K562 (cell line): ENCODE results near the gene PBRM1. TPM values are rescaled to one million over a fixed set of nuclear protein-coding genes. Genes with fewer than 3 reads are reported as not detected.

Experiments used
- CHD7 ChIP-seq: fragments of 200-600 bp; sonication (generic); IDR thresholded peaks from one replicate; pipeline ENCODE4 v1.6.1; 2012; ENCODE audit warnings: mild to moderate bottlenecking, low read depth, low read length, inconsistent platforms
- FOSL1 ChIP-seq: fragments of 200-800 bp; sonication (Bioruptor generic); conservative IDR thresholded peaks from 2 replicates; pipeline ENCODE4 v1.6.1; 2016; ENCODE audit warnings: missing genetic modification characterization, missing compliant biosample characterization
- MAZ ChIP-seq, 2 experiments: fragments of 450-650 bp in 1 of 2; sonication (generic) in 1 of 2; formaldehyde crosslinking; IDR thresholded peaks in 1 of 2; conservative IDR thresholded peaks in 1 of 2; 2 replicates each; pipeline versions ENCODE4 v1.4.0 to v1.5.0; 2020; ENCODE audit warnings: mild to moderate bottlenecking in 1 of 2, missing genetic modification reagents in 1 of 2
- SMAD1 ChIP-seq: fragments of 150-350 bp; IDR thresholded peaks from 2 replicates; pipeline ENCODE4 v1.6.1; 2014; ENCODE audit warnings: low read length, low read depth; ENCODE audit not compliant: partially characterized antibody
- U2AF2 ChIP-seq: fragments of 200-400 bp; formaldehyde crosslinking; optimal IDR thresholded peaks from 2 replicates; pipeline ENCODE3; 2017; ENCODE audit warnings: low read depth, mild to moderate bottlenecking, low read length
- XRCC4 ChIP-seq: IDR thresholded peaks from one replicate; pipeline ENCODE4 v1.6.1; 2011; ENCODE audit not compliant: insufficient read depth, insufficient read length; ENCODE audit errors: extremely low read depth
- ZNF511 ChIP-seq: sonication (generic); formaldehyde crosslinking; IDR thresholded peaks from 2 replicates; pipeline ENCODE4 v1.8.0; 2022; ENCODE audit warnings: mild to moderate bottlenecking, missing genetic modification reagents
- polyA plus RNA-seq, 8 experiments: library from polyadenylated mRNA; depleted of rRNA in 4 of 8; stranded (reverse) in 5 of 8; unstranded in 3 of 8; fragments of >200 nt; fragmentation: Nextera tagmentation in 2 of 8; fragmentation: Illumina TruSeq in 1 of 8; extraction: Ambion mirVana in 2 of 8; extraction: Trizol in 1 of 8; gene quantifications; 2 replicates each; pipeline versions ENCODE4 v1.2.1 to v1.2.3, GENCODE V29; 2011 to 2014; ENCODE audit warnings: inconsistent platforms in 1 of 8, missing spikeins in 1 of 8
- total RNA-seq, 7 experiments: library from RNA; depleted of rRNA in 6 of 7; stranded (reverse); fragments of >200 nt in 6 of 7; fragmentation: Illumina TruSeq in 2 of 7; extraction: Trizol in 2 of 7; gene quantifications; 2 replicates each; pipeline versions ENCODE4 v1.2.1 to v1.2.3, GENCODE V29; 2011 to 2021; ENCODE audit warnings: low replicate concordance in 1 of 7
- TF ChIP-seq, protein P1 (sequence below): sonication (generic); formaldehyde crosslinking; IDR thresholded peaks from 2 replicates; pipeline ENCODE4 v1.8.1; 2023; ENCODE audit warnings: mild to moderate bottlenecking, missing genetic modification reagents, moderate library complexity

The PBRM1 gene
- total and polyA plus RNA-seq, 9 of the 15 experiments (the other 6 are each of a cell fraction or from before 2014, with no cell fraction given): 3.9 to 31.8 (median 19.0) TPM

DNA sequence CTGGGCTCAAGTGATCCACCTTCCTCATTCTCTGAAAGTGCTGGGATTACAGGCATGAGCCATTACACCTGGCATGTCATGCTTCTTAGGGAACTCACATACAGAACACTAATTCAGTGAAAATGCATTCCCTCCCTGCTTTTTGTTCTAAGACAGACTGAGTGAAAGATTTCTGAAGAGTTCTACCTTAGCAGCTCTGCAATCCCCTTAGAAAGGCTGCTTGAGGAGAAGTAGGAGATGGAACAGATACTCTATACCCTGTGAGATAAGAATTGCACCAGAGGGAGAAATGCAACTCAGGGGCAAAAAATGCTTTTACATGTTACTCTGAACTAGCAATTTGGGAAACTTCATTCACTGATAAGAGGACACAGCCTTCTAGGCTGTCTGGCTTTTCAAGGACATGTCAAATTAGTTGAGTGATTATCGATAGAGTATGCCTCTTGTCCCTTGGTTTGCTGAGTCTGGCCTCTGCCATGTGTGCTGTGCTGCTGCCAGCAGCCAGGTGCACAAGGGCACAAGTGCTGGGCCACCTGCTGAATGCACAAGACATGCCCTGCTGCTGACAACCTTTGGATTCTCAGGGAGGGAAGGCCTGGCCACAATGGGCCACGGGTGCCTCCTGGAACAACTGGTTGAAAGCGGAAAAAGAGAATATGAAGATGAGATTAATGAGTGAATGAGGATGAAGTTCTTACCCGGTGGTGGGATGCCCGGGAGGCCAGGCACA, 131.5 kb downstream of the PBRM1 start (continued):
- TF ChIP-seq CHD7: no peak
- TF ChIP-seq MAZ (CRISPR knock-in tag; conservative IDR thresholded peaks at IDR 0.05 in 1 of 2, IDR thresholded peaks at IDR 0.05 in 1 of 2): no peak
- no peak for TF ChIP-seq XRCC4
- no peak for TF ChIP-seq FOSL1 (tag)
- no peak for TF ChIP-seq ZNF511 (CRISPR knock-in tag)
- TF ChIP-seq U2AF2: no peak
- TF ChIP-seq SMAD1: no peak
- TF ChIP-seq, protein P1, sequence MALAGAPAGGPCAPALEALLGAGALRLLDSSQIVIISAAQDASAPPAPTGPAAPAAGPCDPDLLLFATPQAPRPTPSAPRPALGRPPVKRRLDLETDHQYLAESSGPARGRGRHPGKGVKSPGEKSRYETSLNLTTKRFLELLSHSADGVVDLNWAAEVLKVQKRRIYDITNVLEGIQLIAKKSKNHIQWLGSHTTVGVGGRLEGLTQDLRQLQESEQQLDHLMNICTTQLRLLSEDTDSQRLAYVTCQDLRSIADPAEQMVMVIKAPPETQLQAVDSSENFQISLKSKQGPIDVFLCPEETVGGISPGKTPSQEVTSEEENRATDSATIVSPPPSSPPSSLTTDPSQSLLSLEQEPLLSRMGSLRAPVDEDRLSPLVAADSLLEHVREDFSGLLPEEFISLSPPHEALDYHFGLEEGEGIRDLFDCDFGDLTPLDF: no peak
